BE2C (cell line): ENCODE results near the gene BMF.
"Not testable (repeated sequence)": the region's sequence is repeated elsewhere in the genome, so short reads cannot be mapped to it uniquely, and the experiment has no call there.

Experiments used
- DNase-seq: peaks from one replicate; pipeline ENCODE4 v3.0.0-alpha.2; 2020
- H3K27me3 ChIP-seq: fragments of 250-450 bp; sonication (Bioruptor Pico); 2 replicates; pipeline ENCODE4 v1.5.1; 2020; ENCODE audit warnings: mild to moderate bottlenecking
- H3K36me3 ChIP-seq: fragments of 250-450 bp; sonication (Bioruptor Pico); 2 replicates; pipeline ENCODE4 v1.5.1; 2020; ENCODE audit warnings: mild to moderate bottlenecking
- H3K4me1 ChIP-seq: fragments of 250-450 bp; sonication (Bioruptor Pico); 2 replicates; pipeline ENCODE4 v1.5.1; 2020
- H3K4me3 ChIP-seq: 2 replicates; pipeline ENCODE4 v1.5.1; 2011; ENCODE audit warnings: low read depth, low read length
- H3K9me3 ChIP-seq: fragments of 250-450 bp; sonication (Bioruptor Pico); 2 replicates; pipeline ENCODE4 v1.5.1; 2020
- CTCF ChIP-seq: IDR thresholded peaks from 2 replicates; pipeline ENCODE4 v1.5.1; 2012; ENCODE audit warnings: mild to moderate bottlenecking, low read depth, low read length

The BMF gene

GRCh38 chr15:40128766-40129660, 20.3 kb upstream of the BMF start:
- no peaks in the 10 kb centered on the region for H3K36me3 ChIP-seq
- no peaks in the 10 kb centered on the region for H3K9me3 ChIP-seq
- no peaks in the 10 kb centered on the region; the same call in 1 of the 2 replicates for H3K4me1 ChIP-seq
- TF ChIP-seq CTCF = no peak
- peaks cover 20% of the 10 kb centered on the region for H3K27me3 ChIP-seq
- DNase-seq = no peak
- no peak overlapping the region for H3K4me3 ChIP-seq

- peaks cover 11% of the 10 kb centered on the region for H3K27me3 ChIP-seq
- TF ChIP-seq CTCF = no peak
- DNase-seq = no peak
- H3K9me3 ChIP-seq = no peaks in the 10 kb centered on the region
- no peak overlapping the region for H3K4me3 ChIP-seq
- H3K4me1 ChIP-seq = no peaks in the 10 kb centered on the region; the same call in 1 of the 2 replicates
- no peaks in the 10 kb centered on the region for H3K36me3 ChIP-seq
These were observed 17.3 kb upstream of the BMF start for GRCh38 chr15:40125950-40126349.

GRCh38 chr15:40124807-40125285, 16.2 kb upstream of the BMF start:
- H3K9me3 ChIP-seq, H3K27me3 ChIP-seq, H3K4me3 ChIP-seq, DNase-seq, H3K36me3 ChIP-seq, H3K4me1 ChIP-seq: not testable (repeated sequence)

GRCh38 chr15:40124333-40124732, 15.7 kb upstream of the BMF start:
- not testable (repeated sequence) for H3K4me3 ChIP-seq, DNase-seq, H3K36me3 ChIP-seq, H3K4me1 ChIP-seq, H3K27me3 ChIP-seq, H3K9me3 ChIP-seq

- H3K9me3 ChIP-seq, DNase-seq, H3K27me3 ChIP-seq, H3K4me1 ChIP-seq, H3K4me3 ChIP-seq, H3K36me3 ChIP-seq: not testable (repeated sequence)
These were observed 15.2 kb upstream of the BMF start for GRCh38 chr15:40123863-40124262.

- H3K4me1 ChIP-seq, H3K27me3 ChIP-seq, H3K9me3 ChIP-seq, H3K36me3 ChIP-seq, DNase-seq, H3K4me3 ChIP-seq: not testable (repeated sequence)
These were observed 14.3 kb upstream of the BMF start for GRCh38 chr15:40122989-40123388.

- H3K36me3 ChIP-seq = no peaks in the 10 kb centered on the region
- no peak for TF ChIP-seq CTCF
- no peak overlapping the region for H3K4me3 ChIP-seq
- no peaks in the 10 kb centered on the region; the same call in 1 of the 2 replicates for H3K4me1 ChIP-seq
- no peaks in the 10 kb centered on the region for H3K27me3 ChIP-seq
- no peak for DNase-seq
- no peaks in the 10 kb centered on the region for H3K9me3 ChIP-seq
These were observed 13.4 kb upstream of the BMF start for GRCh38 chr15:40121911-40122638.

GRCh38 chr15:40118473-40118872, 9.8 kb upstream of the BMF start:
- H3K4me3 ChIP-seq = no peak overlapping the region
- H3K27me3 ChIP-seq = no peaks in the 10 kb centered on the region
- no peak for TF ChIP-seq CTCF
- H3K9me3 ChIP-seq = no peaks in the 10 kb centered on the region
- H3K36me3 ChIP-seq = no peaks in the 10 kb centered on the region
- no peaks in the 10 kb centered on the region; the same call in 1 of the 2 replicates for H3K4me1 ChIP-seq
- no peak for DNase-seq
